ENCODE data around the gene SQOR.

DNA sequence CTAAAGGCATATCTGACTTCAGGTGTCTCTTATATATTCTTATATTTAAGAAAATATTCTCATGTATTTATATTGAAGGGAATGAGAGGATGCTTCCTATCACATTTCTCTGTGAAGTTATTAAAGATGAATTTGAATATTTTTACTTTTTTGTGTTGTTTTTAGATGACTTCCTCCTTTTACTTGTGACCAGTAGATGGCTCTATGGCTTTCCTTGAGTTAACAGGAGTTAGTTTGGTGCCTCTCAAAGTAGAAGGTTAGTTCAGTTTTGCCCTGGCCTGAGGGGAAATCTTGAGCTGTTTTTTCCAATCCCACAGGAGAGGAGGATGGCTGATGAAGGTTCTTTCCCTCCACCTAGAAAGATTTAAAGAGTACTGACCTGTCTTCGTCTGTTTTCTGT is 80.7 kb downstream of the SQOR start:
- TF ChIP-seq, protein P1, sequence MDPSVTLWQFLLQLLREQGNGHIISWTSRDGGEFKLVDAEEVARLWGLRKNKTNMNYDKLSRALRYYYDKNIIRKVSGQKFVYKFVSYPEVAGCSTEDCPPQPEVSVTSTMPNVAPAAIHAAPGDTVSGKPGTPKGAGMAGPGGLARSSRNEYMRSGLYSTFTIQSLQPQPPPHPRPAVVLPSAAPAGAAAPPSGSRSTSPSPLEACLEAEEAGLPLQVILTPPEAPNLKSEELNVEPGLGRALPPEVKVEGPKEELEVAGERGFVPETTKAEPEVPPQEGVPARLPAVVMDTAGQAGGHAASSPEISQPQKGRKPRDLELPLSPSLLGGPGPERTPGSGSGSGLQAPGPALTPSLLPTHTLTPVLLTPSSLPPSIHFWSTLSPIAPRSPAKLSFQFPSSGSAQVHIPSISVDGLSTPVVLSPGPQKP (IDR thresholded peaks at IDR 0.05; ENCODE audit: low read depth, low read length) = no peak
- TF ChIP-seq, protein P2, sequence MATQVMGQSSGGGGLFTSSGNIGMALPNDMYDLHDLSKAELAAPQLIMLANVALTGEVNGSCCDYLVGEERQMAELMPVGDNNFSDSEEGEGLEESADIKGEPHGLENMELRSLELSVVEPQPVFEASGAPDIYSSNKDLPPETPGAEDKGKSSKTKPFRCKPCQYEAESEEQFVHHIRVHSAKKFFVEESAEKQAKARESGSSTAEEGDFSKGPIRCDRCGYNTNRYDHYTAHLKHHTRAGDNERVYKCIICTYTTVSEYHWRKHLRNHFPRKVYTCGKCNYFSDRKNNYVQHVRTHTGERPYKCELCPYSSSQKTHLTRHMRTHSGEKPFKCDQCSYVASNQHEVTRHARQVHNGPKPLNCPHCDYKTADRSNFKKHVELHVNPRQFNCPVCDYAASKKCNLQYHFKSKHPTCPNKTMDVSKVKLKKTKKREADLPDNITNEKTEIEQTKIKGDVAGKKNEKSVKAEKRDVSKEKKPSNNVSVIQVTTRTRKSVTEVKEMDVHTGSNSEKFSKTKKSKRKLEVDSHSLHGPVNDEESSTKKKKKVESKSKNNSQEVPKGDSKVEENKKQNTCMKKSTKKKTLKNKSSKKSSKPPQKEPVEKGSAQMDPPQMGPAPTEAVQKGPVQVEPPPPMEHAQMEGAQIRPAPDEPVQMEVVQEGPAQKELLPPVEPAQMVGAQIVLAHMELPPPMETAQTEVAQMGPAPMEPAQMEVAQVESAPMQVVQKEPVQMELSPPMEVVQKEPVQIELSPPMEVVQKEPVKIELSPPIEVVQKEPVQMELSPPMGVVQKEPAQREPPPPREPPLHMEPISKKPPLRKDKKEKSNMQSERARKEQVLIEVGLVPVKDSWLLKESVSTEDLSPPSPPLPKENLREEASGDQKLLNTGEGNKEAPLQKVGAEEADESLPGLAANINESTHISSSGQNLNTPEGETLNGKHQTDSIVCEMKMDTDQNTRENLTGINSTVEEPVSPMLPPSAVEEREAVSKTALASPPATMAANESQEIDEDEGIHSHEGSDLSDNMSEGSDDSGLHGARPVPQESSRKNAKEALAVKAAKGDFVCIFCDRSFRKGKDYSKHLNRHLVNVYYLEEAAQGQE (IDR thresholded peaks at IDR 0.05) = no peak
- TF ChIP-seq, protein P3, sequence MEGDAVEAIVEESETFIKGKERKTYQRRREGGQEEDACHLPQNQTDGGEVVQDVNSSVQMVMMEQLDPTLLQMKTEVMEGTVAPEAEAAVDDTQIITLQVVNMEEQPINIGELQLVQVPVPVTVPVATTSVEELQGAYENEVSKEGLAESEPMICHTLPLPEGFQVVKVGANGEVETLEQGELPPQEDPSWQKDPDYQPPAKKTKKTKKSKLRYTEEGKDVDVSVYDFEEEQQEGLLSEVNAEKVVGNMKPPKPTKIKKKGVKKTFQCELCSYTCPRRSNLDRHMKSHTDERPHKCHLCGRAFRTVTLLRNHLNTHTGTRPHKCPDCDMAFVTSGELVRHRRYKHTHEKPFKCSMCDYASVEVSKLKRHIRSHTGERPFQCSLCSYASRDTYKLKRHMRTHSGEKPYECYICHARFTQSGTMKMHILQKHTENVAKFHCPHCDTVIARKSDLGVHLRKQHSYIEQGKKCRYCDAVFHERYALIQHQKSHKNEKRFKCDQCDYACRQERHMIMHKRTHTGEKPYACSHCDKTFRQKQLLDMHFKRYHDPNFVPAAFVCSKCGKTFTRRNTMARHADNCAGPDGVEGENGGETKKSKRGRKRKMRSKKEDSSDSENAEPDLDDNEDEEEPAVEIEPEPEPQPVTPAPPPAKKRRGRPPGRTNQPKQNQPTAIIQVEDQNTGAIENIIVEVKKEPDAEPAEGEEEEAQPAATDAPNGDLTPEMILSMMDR (IDR thresholded peaks at IDR 0.05) = 0 out of 3 replicates have a peak, but pooled peaks have one; percentile 22
- TF ChIP-seq POLR2A (IDR thresholded peaks at IDR 0.05; ENCODE audit: low read length) (no peak), TFCP2L1 (CRISPR knock-in tag; IDR thresholded peaks at IDR 0.05) (no peak)
